Keratinocyte (primary cell): ENCODE data around the gene SNX15. TPM values are rescaled to one million over a fixed set of nuclear protein-coding genes. Genes with fewer than 3 reads are reported as not detected.
A peak's percentile ranks its signal among the peaks of the same experiment; 100 is the strongest.
"Not testable (repeated sequence)": the region's sequence is repeated elsewhere in the genome, so short reads cannot be mapped to it uniquely, and the experiment has no call there.

ENCODE experiments used
- DNase-seq: peaks from one replicate; pipeline ENCODE4 v3.0.0-alpha.2; 2011; ENCODE audit warnings: low read depth, missing footprints, low spot score
- FAIRE-seq: peaks from 2 replicates; lab custom pipeline; 2011; peaks lifted over from hg19 to GRCh38; lab: Jason Lieb, UNC
- H2AFZ ChIP-seq: 2 replicates; pipeline ENCODE4 v1.6.0; 2012; ENCODE audit warnings: low read length, control low read depth, inconsistent platforms; ENCODE audit not compliant: control insufficient read depth
- H3K27ac ChIP-seq: 2 replicates; pipeline ENCODE4 v1.5.1; 2011; ENCODE audit warnings: low read length; ENCODE audit not compliant: control insufficient read depth, insufficient read depth
- H3K27me3 ChIP-seq: 3 replicates; pipeline ENCODE4 v1.6.0; 2011; ENCODE audit warnings: low read length; ENCODE audit not compliant: control insufficient read depth, insufficient read depth; ENCODE audit errors: extremely low read depth
- H3K36me3 ChIP-seq, 2 experiments: 2 replicates in 1 of 2; 3 replicates in 1 of 2; pipeline ENCODE4 v1.5.1; 2011; ENCODE audit warnings: low read length in 2 of 2, mild to moderate bottlenecking in 1 of 2; ENCODE audit not compliant: control insufficient read depth in 2 of 2, insufficient read depth in 2 of 2; ENCODE audit errors: extremely low read depth in 1 of 2
- H3K4me1 ChIP-seq: 3 replicates; pipeline ENCODE4 v1.5.1; 2011; ENCODE audit warnings: low read length; ENCODE audit not compliant: control insufficient read depth, insufficient read depth; ENCODE audit errors: extremely low read depth
- H3K4me2 ChIP-seq: 3 replicates; pipeline ENCODE4 v1.6.0; 2011; ENCODE audit warnings: low read depth, low read length; ENCODE audit not compliant: control insufficient read depth, insufficient read depth; ENCODE audit errors: extremely low read depth
- H3K4me3 ChIP-seq, 3 experiments: fragments of 200-600 bp in 1 of 3; sonication (generic) in 1 of 3; 2 replicates in 2 of 3; 3 replicates in 1 of 3; pipeline ENCODE4 v1.5.1; 2011 to 2016; ENCODE audit warnings: low read length in 3 of 3, mild to moderate bottlenecking in 3 of 3, control low read depth in 2 of 3, inconsistent platforms in 1 of 3, low read depth in 1 of 3, mixed read lengths in 1 of 3, mixed run types in 1 of 3, moderate library complexity in 1 of 3; ENCODE audit not compliant: control insufficient read depth in 2 of 3, insufficient read depth in 2 of 3; ENCODE audit errors: extremely low read depth in 1 of 3
- H3K79me2 ChIP-seq: 2 replicates; pipeline ENCODE4 v1.6.0; 2012; ENCODE audit warnings: low read length; ENCODE audit not compliant: control insufficient read depth, insufficient read depth
- H3K9ac ChIP-seq: 3 replicates; pipeline ENCODE4 v1.6.0; 2011; ENCODE audit warnings: low read length; ENCODE audit not compliant: control insufficient read depth, insufficient read depth; ENCODE audit errors: extremely low read depth
- H3K9me1 ChIP-seq: 3 replicates; pipeline ENCODE4 v1.6.0; 2011; ENCODE audit warnings: low read length; ENCODE audit not compliant: control insufficient read depth, insufficient read depth; ENCODE audit errors: extremely low read depth
- H3K9me3 ChIP-seq: 2 replicates; pipeline ENCODE4 v1.5.1; 2012; ENCODE audit warnings: low read depth, low read length; ENCODE audit not compliant: control insufficient read depth
- H4K20me1 ChIP-seq: 3 replicates; pipeline ENCODE4 v1.6.0; 2011; ENCODE audit warnings: low read length; ENCODE audit not compliant: control insufficient read depth, insufficient read depth; ENCODE audit errors: extremely low read depth
- CTCF ChIP-seq, 3 experiments: IDR thresholded peaks in 1 of 3; conservative IDR thresholded peaks in 1 of 3; optimal IDR thresholded peaks in 1 of 3; 2 replicates in 2 of 3; 3 replicates in 1 of 3; pipeline versions ENCODE3 to v1.5.1; 2011; ENCODE audit warnings: low read length in 3 of 3, mild to moderate bottlenecking in 3 of 3, moderate library complexity in 2 of 3, control low read depth in 1 of 3, inconsistent platforms in 1 of 3; ENCODE audit not compliant: insufficient read depth in 2 of 3; ENCODE audit errors: extremely low read depth in 1 of 3
- EZH2 ChIP-seq: IDR thresholded peaks from one replicate; pipeline ENCODE4 v1.6.1; 2012; ENCODE audit warnings: inconsistent platforms, mild to moderate bottlenecking, low read length, moderate library complexity
- dilution Hi-C: fragments of 300-500 bp; cut with MboI; formaldehyde crosslinking; loops from one replicate; pipeline ENCODE4 v1.7.0; 2020; ENCODE audit warnings: low sequenced_read_pairs; ENCODE audit not compliant: extremely low pct_ligation_motif_present
- polyA plus RNA-seq, 5 experiments: library from polyadenylated mRNA; depleted of rRNA in 3 of 5; stranded (reverse) in 3 of 5; stranded (forward) in 1 of 5; unstranded in 1 of 5; fragments of >200 nt; gene quantifications; 1 replicate in 1 of 5; 2 replicates in 3 of 5; 3 replicates in 1 of 5; pipeline versions ENCODE4 v1.2.1 to v1.2.3, GENCODE V29; 2011 to 2012; ENCODE audit warnings: missing spikeins in 2 of 5, low read depth in 1 of 5, low replicate concordance in 1 of 5

The SNX15 gene
- polyA plus RNA-seq, 1 donor (not counting 4 experiments of a cell fraction or from before 2014, with no cell fraction given): 1.8 TPM

- no peak overlapping the region for H3K4me3 ChIP-seq
- no peaks in the 10 kb centered on the region for H3K9me3 ChIP-seq
- H3K79me2 ChIP-seq: no peaks in the 10 kb centered on the region
- no peaks in the 10 kb centered on the region for H3K27me3 ChIP-seq
- no peak overlapping the region for H3K27ac ChIP-seq
- H3K4me2 ChIP-seq: no peak overlapping the region
- H2AFZ ChIP-seq: no peak overlapping the region
- no peaks in the 10 kb centered on the region for H3K9me1 ChIP-seq
- H3K36me3 ChIP-seq: no peaks in the 10 kb centered on the region
- FAIRE-seq: no peak
- H3K4me1 ChIP-seq: peaks cover 19% of the 10 kb centered on the region
- TF ChIP-seq CTCF (optimal IDR thresholded peaks at IDR 0.05 in 1 of 3, IDR thresholded peaks at IDR 0.05 in 1 of 3, conservative IDR thresholded peaks at IDR 0.05 in 1 of 3; ENCODE audit: extremely low read depth in 1 of 3, insufficient read depth in 2 of 3, low read length in 3 of 3) (no peak), EZH2 (no peak)
- dilution Hi-C loops: no loop called here
- DNase-seq: no peak
- no peaks in the 10 kb centered on the region for H4K20me1 ChIP-seq
- H3K9ac ChIP-seq: no peak overlapping the region
Measured at GRCh38 chr11:65003282-65003681, 24.0 kb upstream of the SNX15 start.

GRCh38 chr11:65003968-65004367 is 23.3 kb upstream of the SNX15 start:
- H3K79me2 ChIP-seq, H3K27ac ChIP-seq, H2AFZ ChIP-seq, dilution Hi-C loops, FAIRE-seq, H3K4me3 ChIP-seq, H3K9me1 ChIP-seq, H3K9ac ChIP-seq, H4K20me1 ChIP-seq, H3K9me3 ChIP-seq, H3K36me3 ChIP-seq, H3K4me2 ChIP-seq, DNase-seq, H3K27me3 ChIP-seq: not testable (repeated sequence)
- H3K4me1 ChIP-seq: peaks cover 19% of the 10 kb centered on the region

GRCh38 chr11:65008016-65008415 is 19.2 kb upstream of the SNX15 start:
- Histone ChIP-seq H3K27me3 (no peaks in the 10 kb centered on the region), H3K9ac (peak overlapping the region; percentile 24), H3K9me3 (no peaks in the 10 kb centered on the region), H3K27ac (peak overlapping the region; percentile 94), H3K9me1 (no peaks in the 10 kb centered on the region), H4K20me1 (no peaks in the 10 kb centered on the region), H3K4me1 (peaks cover 21% of the 10 kb centered on the region), H3K36me3 (no peaks in the 10 kb centered on the region), H3K79me2 (no peaks in the 10 kb centered on the region), H3K4me3 (no peak overlapping the region), H2AFZ (peak overlapping the region; percentile 2), H3K4me2 (no peak overlapping the region)
- TF ChIP-seq CTCF (optimal IDR thresholded peaks at IDR 0.05 in 1 of 3, IDR thresholded peaks at IDR 0.05 in 1 of 3, conservative IDR thresholded peaks at IDR 0.05 in 1 of 3; ENCODE audit: extremely low read depth in 1 of 3, insufficient read depth in 2 of 3, low read length in 3 of 3) (peak in 1 of 3 experiments; percentile 34), EZH2 (no peak)
- FAIRE-seq (no peak), DNase-seq (no peak)
- dilution Hi-C loops: no loop called here
